HG02571 (cell line): ENCODE results near the gene VSTM2B.
"Not testable (repeated sequence)": the region's sequence is repeated elsewhere in the genome, so short reads cannot be mapped to it uniquely, and the experiment has no call there.

Experiments
- ATAC-seq: cut with Tn5 transposase; IDR thresholded peaks from one replicate; pipeline ENCODE4 v1.9.1; 2021; ENCODE audit warnings: mild to moderate bottlenecking, moderate library complexity; ENCODE audit not compliant: unreplicated experiment

The VSTM2B gene

GRCh38 chr19:29544656-29545360 is 19.0 kb downstream of the VSTM2B start:
- no peak for ATAC-seq

- ATAC-seq: not testable (repeated sequence)
Observed at GRCh38 chr19:29545447-29545846, 19.7 kb downstream of the VSTM2B start.

- no peak for ATAC-seq
Observed at GRCh38 chr19:29545866-29546582, 20.2 kb downstream of the VSTM2B start.

GRCh38 chr19:29546583-29547190 is 20.9 kb downstream of the VSTM2B start:
- no peak for ATAC-seq

GRCh38 chr19:29547361-29547960 is 21.7 kb downstream of the VSTM2B start:
- no peak for ATAC-seq

- ATAC-seq: no peak
Observed at GRCh38 chr19:29547981-29548380, 22.2 kb downstream of the VSTM2B start.

- ATAC-seq: no peak
Observed at GRCh38 chr19:29548483-29549085, 22.8 kb downstream of the VSTM2B start.

GRCh38 chr19:29549105-29550070 is 23.6 kb downstream of the VSTM2B start:
- ATAC-seq: no peak

GRCh38 chr19:29550896-29551295 is 25.1 kb downstream of the VSTM2B start:
- no peak for ATAC-seq

- ATAC-seq: no peak
Observed at GRCh38 chr19:29551774-29552173, 26.0 kb downstream of the VSTM2B start.

GRCh38 chr19:29552454-29553280 is 26.9 kb downstream of the VSTM2B start:
- no peak for ATAC-seq

GRCh38 chr19:29554149-29554548 is 28.4 kb downstream of the VSTM2B start:
- ATAC-seq: no peak

GRCh38 chr19:29559110-29559509 is 33.3 kb downstream of the VSTM2B start:
- not testable (repeated sequence) for ATAC-seq

GRCh38 chr19:29559743-29560142 is 33.9 kb downstream of the VSTM2B start:
- ATAC-seq: no peak

GRCh38 chr19:29560313-29561075 is 34.7 kb downstream of the VSTM2B start:
- ATAC-seq: no peak

GRCh38 chr19:29561601-29562000 is 35.8 kb downstream of the VSTM2B start:
- no peak for ATAC-seq

GRCh38 chr19:29562299-29563297 is 36.8 kb downstream of the VSTM2B start:
- no peak for ATAC-seq
